ENCODE data around the gene DCBLD2.

GRCh38 chr3:98893740-98894139 is 7.8 kb downstream of the DCBLD2 start:
- TF ChIP-seq HNRNPUL1 (IDR thresholded peaks at IDR 0.05; ENCODE audit: low read length) (no peak), ZNF263 (CRISPR knock-in tag; IDR thresholded peaks at IDR 0.05; ENCODE audit: borderline replicate concordance) (no peak)
